Endothelial cell of umbilical vein (primary cell): ENCODE results near the gene SLC15A3.

Experiments
- JUN ChIP-seq: IDR thresholded peaks from 2 replicates; pipeline ENCODE4 v1.6.1; 2011; ENCODE audit warnings: borderline replicate concordance, low read depth; ENCODE audit not compliant: insufficient read length, insufficient read depth
- MYC ChIP-seq: IDR thresholded peaks from one replicate; pipeline ENCODE4 v1.6.1; 2011; ENCODE audit warnings: mild to moderate bottlenecking, low read depth, low read length
- TF ChIP-seq, protein P1 (sequence below), 2 donors: IDR thresholded peaks; 1 replicate in 1 of 2; 2 replicates in 1 of 2; pipeline ENCODE4 v1.5.1; 2011; ENCODE audit warnings: low read length in 2 of 2, mild to moderate bottlenecking in 2 of 2, moderate library complexity in 2 of 2, control low read depth in 1 of 2, inconsistent platforms in 1 of 2, low read depth in 1 of 2; ENCODE audit not compliant: insufficient read depth in 1 of 2; ENCODE audit errors: extremely low read depth in 1 of 2

DNA sequence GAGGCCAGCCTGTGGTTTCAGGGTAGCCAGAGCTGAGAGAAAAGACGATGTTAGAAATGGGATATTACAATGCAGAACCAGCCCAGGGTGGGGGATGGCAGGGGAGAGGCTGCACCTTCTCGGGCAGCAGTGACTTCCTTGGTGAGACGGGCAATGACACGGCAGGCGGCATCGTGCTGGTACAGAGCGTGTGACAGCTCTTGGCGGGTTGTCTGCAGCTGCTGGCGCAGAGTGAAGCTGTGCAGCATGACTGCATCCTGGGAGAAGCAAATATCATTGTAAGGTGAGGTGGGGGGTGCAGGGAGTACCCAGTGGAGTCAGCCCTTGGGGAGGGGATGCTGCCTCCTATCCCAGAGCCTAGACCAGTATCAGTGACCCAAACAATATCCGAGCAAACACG lies 49.4 kb downstream of the SLC15A3 start:
- TF ChIP-seq MYC = no peak
- TF ChIP-seq, protein P1, sequence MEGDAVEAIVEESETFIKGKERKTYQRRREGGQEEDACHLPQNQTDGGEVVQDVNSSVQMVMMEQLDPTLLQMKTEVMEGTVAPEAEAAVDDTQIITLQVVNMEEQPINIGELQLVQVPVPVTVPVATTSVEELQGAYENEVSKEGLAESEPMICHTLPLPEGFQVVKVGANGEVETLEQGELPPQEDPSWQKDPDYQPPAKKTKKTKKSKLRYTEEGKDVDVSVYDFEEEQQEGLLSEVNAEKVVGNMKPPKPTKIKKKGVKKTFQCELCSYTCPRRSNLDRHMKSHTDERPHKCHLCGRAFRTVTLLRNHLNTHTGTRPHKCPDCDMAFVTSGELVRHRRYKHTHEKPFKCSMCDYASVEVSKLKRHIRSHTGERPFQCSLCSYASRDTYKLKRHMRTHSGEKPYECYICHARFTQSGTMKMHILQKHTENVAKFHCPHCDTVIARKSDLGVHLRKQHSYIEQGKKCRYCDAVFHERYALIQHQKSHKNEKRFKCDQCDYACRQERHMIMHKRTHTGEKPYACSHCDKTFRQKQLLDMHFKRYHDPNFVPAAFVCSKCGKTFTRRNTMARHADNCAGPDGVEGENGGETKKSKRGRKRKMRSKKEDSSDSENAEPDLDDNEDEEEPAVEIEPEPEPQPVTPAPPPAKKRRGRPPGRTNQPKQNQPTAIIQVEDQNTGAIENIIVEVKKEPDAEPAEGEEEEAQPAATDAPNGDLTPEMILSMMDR (IDR thresholded peaks at IDR 0.05; ENCODE audit: extremely low read depth in 1 of 2, insufficient read depth in 1 of 2, low read depth in 1 of 2, low read length in 2 of 2) = no peak
- TF ChIP-seq JUN = no peak
